Prostate gland (tissue), 2 donors: ENCODE data around the gene PDE10A.

Source experiments
- POLR2A ChIP-seq: fragments of 450-650 bp; IDR thresholded peaks from one replicate; pipeline ENCODE4 v1.6.1; 2016; ENCODE audit warnings: antibody characterized with exemption, mild to moderate bottlenecking
- POLR2AphosphoS5 ChIP-seq: sonication (generic); formaldehyde crosslinking; IDR thresholded peaks from one replicate; pipeline ENCODE4 v1.6.1; 2017; ENCODE audit warnings: antibody characterized with exemption
- TF ChIP-seq, protein P1 (sequence below), 4 experiments: fragments of 200-600 bp in 2 of 4; fragments of 450-650 bp in 2 of 4; sonication (generic) in 2 of 4; IDR thresholded peaks; 1 replicate in 3 of 4; 2 replicates in 1 of 4; pipeline ENCODE4 v1.5.1; 2016 to 2019; ENCODE audit warnings: antibody characterized with exemption in 4 of 4, mild to moderate bottlenecking in 2 of 4, moderate library complexity in 2 of 4

GRCh38 chr6:165497472-165497871, 165.6 kb downstream of the PDE10A start:
- no peak for TF ChIP-seq POLR2A
- TF ChIP-seq, protein P1, sequence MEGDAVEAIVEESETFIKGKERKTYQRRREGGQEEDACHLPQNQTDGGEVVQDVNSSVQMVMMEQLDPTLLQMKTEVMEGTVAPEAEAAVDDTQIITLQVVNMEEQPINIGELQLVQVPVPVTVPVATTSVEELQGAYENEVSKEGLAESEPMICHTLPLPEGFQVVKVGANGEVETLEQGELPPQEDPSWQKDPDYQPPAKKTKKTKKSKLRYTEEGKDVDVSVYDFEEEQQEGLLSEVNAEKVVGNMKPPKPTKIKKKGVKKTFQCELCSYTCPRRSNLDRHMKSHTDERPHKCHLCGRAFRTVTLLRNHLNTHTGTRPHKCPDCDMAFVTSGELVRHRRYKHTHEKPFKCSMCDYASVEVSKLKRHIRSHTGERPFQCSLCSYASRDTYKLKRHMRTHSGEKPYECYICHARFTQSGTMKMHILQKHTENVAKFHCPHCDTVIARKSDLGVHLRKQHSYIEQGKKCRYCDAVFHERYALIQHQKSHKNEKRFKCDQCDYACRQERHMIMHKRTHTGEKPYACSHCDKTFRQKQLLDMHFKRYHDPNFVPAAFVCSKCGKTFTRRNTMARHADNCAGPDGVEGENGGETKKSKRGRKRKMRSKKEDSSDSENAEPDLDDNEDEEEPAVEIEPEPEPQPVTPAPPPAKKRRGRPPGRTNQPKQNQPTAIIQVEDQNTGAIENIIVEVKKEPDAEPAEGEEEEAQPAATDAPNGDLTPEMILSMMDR (IDR thresholded peaks at IDR 0.05) = no peak
- no peak for TF ChIP-seq POLR2AphosphoS5
